HFF-Myc (cell line): ENCODE measurements around the gene ZNF253.
"Not testable (repeated sequence)": the region's sequence is repeated elsewhere in the genome, so short reads cannot be mapped to it uniquely, and the experiment has no call there.

ENCODE experiments used
- DNase-seq: peaks from one replicate; pipeline ENCODE4 v3.0.0-alpha.2; 2011; ENCODE audit warnings: low read depth; ENCODE audit errors: extremely low read depth
- H3K4me3 ChIP-seq: replicated peaks from 2 replicates; pipeline ENCODE4 v1.5.1; 2011; ENCODE audit warnings: low read depth, mild to moderate bottlenecking, control low read depth, low read length
- TF ChIP-seq, protein P1 (sequence below): IDR thresholded peaks from 2 replicates; pipeline ENCODE4 v1.5.1; 2012; ENCODE audit warnings: mild to moderate bottlenecking, low read depth, low read length, control low read depth; ENCODE audit errors: missing control alignments

ZNF253 gene

DNA sequence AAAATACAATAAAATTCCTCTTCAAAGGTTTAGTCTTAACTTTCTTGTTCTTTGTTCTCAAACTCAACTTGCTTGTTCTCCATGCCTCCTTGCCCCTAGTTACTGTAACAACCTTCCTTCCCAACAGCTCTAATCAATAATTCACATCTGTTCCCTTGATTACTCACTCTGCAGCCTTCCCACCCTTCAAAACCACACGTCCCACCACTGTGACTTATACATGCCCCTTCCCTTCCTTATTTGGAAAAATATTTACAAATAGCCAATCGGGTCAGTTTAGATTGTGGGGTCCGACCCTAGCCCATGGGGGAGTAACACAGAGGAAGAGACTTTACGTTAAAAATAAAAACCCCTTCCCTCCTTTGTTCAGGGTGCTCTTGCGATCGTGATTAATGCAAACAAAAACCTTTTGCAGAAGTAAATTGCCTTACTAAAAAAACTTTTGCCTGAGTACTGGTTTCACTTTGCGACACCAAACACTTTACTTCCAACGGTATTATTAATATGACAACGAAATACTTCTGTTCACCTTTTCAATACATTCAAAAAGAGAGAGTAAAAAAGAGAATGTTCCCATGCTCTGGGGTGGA is 34.6 kb downstream of the ZNF253 start:
- peak overlapping the region; percentile 35 for H3K4me3 ChIP-seq
- no peak for DNase-seq
- TF ChIP-seq, protein P1, sequence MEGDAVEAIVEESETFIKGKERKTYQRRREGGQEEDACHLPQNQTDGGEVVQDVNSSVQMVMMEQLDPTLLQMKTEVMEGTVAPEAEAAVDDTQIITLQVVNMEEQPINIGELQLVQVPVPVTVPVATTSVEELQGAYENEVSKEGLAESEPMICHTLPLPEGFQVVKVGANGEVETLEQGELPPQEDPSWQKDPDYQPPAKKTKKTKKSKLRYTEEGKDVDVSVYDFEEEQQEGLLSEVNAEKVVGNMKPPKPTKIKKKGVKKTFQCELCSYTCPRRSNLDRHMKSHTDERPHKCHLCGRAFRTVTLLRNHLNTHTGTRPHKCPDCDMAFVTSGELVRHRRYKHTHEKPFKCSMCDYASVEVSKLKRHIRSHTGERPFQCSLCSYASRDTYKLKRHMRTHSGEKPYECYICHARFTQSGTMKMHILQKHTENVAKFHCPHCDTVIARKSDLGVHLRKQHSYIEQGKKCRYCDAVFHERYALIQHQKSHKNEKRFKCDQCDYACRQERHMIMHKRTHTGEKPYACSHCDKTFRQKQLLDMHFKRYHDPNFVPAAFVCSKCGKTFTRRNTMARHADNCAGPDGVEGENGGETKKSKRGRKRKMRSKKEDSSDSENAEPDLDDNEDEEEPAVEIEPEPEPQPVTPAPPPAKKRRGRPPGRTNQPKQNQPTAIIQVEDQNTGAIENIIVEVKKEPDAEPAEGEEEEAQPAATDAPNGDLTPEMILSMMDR: no peak

DNA sequence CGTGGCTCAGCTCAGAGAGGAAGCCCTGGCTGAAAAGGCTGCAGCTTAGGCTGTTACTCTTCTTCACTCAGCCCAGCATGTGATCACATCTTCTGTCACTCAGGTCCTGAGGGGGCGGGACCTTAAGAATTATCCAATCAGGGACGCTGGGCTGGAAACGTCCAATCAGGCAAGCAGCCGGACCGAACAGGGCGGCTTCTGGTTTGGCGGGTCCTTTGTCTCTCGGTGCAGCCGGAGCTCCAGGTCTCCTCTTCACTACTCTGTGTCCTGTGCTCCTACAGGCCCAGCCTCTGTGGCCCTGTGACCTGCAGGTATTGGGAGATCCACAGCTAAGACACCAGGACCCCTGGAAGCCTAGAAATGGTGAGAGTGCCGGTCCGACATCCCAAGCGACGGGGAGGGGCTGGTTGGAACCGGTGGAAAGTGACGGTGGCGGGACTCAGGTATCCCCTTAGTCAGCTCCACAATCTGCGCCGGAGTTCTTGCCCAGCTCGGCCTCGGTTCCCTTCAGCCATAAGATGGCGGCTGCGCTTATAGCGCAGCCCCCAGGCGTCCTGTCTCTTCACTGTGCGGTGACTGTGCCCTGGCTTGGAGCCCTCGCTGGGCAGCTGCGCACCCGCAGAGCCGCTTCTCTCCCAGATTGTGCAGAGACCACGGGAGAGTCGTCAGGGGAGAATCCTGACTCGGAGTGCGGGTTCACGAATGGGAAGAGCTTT is 35.2 kb downstream of the ZNF253 start, which contains the start of gene ZNF93:
Gene ZNF93, plus strand, starts transcription at position 218 of the 716 bp plus-strand sequence. Its CDS starts 143 bp downstream, at position 361.
- TF ChIP-seq, protein P1: no peak
- peak; percentile 39 for DNase-seq
- peak within 1 kb of the TSS; percentile 35 for H3K4me3 ChIP-seq

- not testable (repeated sequence) for DNase-seq, H3K4me3 ChIP-seq
Measured at GRCh38 chr19:19907551-19907950, 41.9 kb downstream of the ZNF253 start.

DNA sequence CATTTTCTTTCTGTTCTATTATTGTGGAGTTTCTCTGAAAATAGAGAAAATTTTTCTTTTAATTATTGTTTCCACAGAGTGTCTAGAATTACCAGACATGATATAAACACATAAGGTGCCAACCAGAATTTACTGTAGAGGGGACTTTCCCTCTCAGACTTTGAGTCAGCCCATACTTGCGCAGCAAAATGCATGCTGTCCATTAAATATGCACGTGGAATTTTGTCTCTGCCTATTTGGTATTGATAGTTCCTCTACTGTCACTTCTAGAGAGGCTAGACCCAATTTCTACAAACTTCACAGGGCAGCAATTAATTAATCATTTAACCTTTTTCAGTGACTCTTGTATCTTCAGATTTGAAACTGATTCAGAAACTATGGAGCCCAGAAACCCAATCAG is 44.0 kb downstream of the ZNF253 start:
- TF ChIP-seq, protein P1: no peak
- no peak overlapping the region for H3K4me3 ChIP-seq
- DNase-seq: no peak

- H3K4me3 ChIP-seq: no peak overlapping the region
- TF ChIP-seq, protein P1: no peak
- DNase-seq: no peak
Measured at GRCh38 chr19:19911150-19911549, 45.5 kb downstream of the ZNF253 start.

GRCh38 chr19:19914596-19914995 is 48.9 kb downstream of the ZNF253 start:
- no peak overlapping the region for H3K4me3 ChIP-seq
- TF ChIP-seq, protein P1: no peak
- no peak for DNase-seq

DNA sequence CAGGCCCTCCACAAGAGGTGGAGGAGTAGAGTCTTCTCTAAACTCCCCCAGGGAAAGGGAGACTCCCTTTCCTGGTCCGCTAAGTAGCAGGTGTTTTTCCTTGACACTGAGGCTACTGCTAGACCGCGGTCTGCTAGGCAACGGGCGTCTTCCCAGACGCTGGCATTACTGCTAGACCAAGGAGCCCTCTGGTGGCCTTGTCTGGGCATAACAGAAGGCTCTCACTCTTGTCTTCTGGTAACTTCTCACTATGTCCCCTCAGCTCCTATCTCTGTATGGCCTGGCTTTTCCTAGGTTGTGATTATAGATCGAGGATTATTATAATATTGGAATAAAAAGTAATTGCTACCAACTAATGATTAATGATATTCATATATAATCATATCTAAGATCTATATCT is 64.7 kb downstream of the ZNF253 start:
- DNase-seq: not testable (repeated sequence)

DNA sequence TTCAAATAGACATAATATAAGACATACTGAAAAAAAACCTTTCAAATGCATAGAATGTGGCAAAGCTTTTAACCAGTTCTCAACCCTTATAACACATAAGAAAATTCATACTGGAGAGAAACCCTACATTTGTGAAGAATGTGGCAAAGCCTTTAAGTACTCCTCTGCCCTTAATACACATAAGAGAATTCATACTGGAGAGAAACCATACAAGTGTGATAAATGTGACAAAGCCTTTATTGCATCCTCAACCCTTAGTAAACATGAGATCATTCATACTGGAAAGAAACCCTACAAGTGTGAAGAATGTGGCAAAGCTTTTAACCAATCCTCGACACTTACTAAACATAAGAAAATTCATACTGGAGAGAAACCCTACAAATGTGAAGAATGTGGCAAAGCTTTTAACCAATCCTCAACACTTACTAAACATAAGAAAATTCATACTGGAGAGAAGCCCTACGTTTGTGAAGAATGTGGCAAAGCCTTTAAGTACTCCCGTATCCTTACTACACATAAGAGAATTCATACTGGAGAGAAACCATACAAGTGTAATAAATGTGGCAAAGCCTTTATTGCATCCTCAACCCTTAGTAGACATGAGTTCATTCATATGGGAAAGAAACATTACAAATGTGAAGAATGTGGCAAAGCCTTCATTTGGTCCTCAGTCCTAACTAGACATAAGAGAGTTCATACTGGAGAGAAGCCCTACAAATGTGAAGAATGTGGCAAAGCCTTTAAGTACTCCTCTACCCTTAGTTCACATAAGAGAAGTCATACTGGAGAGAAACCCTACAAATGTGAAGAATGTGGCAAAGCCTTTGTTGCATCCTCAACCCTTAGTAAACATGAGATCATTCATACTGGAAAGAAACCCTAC is 68.0 kb downstream of the ZNF253 start:
- not testable (repeated sequence) for DNase-seq, H3K4me3 ChIP-seq

More for the DNA sequence above, 64.7 kb downstream of the ZNF253 start:
- H3K4me3 ChIP-seq: not testable (repeated sequence)
